Heart right ventricle (tissue), 16 donors: ENCODE data around the gene RRP1. TPM values are rescaled to one million over a fixed set of nuclear protein-coding genes. Genes with fewer than 3 reads are reported as not detected.

Source experiments
- ATAC-seq, 8 donors: fragments of 200-7000 bp; cut with Tn5 transposase; one replicate each; pipeline ENCODE4 v1.9.1; 2020; ENCODE audit warnings: mild to moderate bottlenecking in 8 of 8, moderate library complexity in 8 of 8, moderate number of reproducible peaks in 1 of 8
- DNase-seq, 2 donors: peaks; one replicate each; pipeline ENCODE4 v3.0.0-alpha.2; 2020
- H3K27ac ChIP-seq, 10 donors: fragments of 200-600 bp; sonication (generic) in 2 of 10; one replicate each; pipeline versions ENCODE4 v1.5.0 to v1.8.0; 2020 to 2022; ENCODE audit warnings: mild to moderate bottlenecking in 3 of 10
- H3K27me3 ChIP-seq, 7 donors: fragments of 200-600 bp; one replicate each; pipeline ENCODE4 v1.8.0; 2021 to 2022; ENCODE audit warnings: mild to moderate bottlenecking in 2 of 7
- H3K36me3 ChIP-seq, 9 donors: fragments of 200-600 bp; sonication (generic) in 1 of 9; one replicate each; pipeline versions ENCODE4 v1.5.0 to v1.8.0; 2020 to 2022; ENCODE audit warnings: mild to moderate bottlenecking in 2 of 9
- H3K4me1 ChIP-seq, 9 donors: fragments of 200-600 bp; sonication (generic) in 1 of 9; one replicate each; pipeline versions ENCODE4 v1.5.0 to v1.8.0; 2020 to 2022; ENCODE audit warnings: mild to moderate bottlenecking in 4 of 9
- H3K4me3 ChIP-seq, 10 donors: fragments of 200-600 bp; sonication (generic) in 2 of 10; one replicate each; pipeline versions ENCODE4 v1.5.0 to v1.8.0; 2020 to 2022; ENCODE audit warnings: mild to moderate bottlenecking in 7 of 10, moderate library complexity in 2 of 10
- H3K9me3 ChIP-seq, 11 donors: fragments of 200-600 bp in 10 of 11; sonication (generic) in 2 of 11; one replicate each; pipeline versions ENCODE4 v1.5.0 to v1.8.0; 2013 to 2022; ENCODE audit warnings: mild to moderate bottlenecking in 2 of 11, control low read depth in 1 of 11, moderate library complexity in 1 of 11
- CTCF ChIP-seq, 9 donors: fragments of 200-600 bp; sonication (generic) in 2 of 9; IDR thresholded peaks; one replicate each; pipeline versions ENCODE4 v1.5.0 to v1.8.0; 2021 to 2022; ENCODE audit warnings: antibody characterized with exemption in 9 of 9, mild to moderate bottlenecking in 5 of 9, moderate library complexity in 1 of 9
- WGBS, 2 donors: extraction: QIAGEN DNeasy Blood & Tissue Kit; methylation state at CpG; one replicate each; pipeline ENCODE4 v1.1.7; 2013; ENCODE audit warnings: inconsistent platforms in 1 of 2; 5-methylcytosine and 5-hydroxymethylcytosine counted together
- intact Hi-C, 10 donors: fragments of 100-400 bp; cut with DNase I; formaldehyde crosslinking; loops; one replicate each; pipeline versions ENCODE4 v1.11.1 to v1.14.2; 2022
- polyA plus RNA-seq, 2 donors: library from polyadenylated mRNA; stranded (reverse); fragments of 200-250 nt; gene quantifications; one replicate each; pipeline ENCODE4 v1.2.3, GENCODE V29; 2013
- total RNA-seq, 10 donors: library from RNA; stranded (reverse); fragmentation: NEBNext Ultra II Directional in 3 of 10; extraction: Animal tissue kit (Norgen Biotek cat#: 25700) in 3 of 10; gene quantifications; one replicate each; pipeline versions ENCODE4 v1.2.1 to v1.2.4, GENCODE V29; 2021 to 2023
- donor health status: Arrhythmogenic right ventricular cardiomyopathy.
- donor health status: ischemic (EF 13 %, LVEDD 7.1; RV severe dilation, severe dysfunction).
- donor health status: healthy with polysubstance abuse.
- donor health status: DM: no; HTN: yes; CAD: no.
- donor health status: DM: no; HTN: no; CAD: no.
- donor health status: ischemic (EF 25% LVEDD 6.9; RV normal size, moderate dysfunction).
- donor health status: ischemic (EF 25% LVEDD 5.7; RV mildly dilated, moderate dysfunction).
- donor health status: healthy.
- donor health status: DM: yes; HTN: yes; CAD: no.
- donor health status: Ischemic cardiomyopathy.
- donor health status: ischemic (EF 35%, LVEDD 5.7; RV mildly dilated, moderate dysfunction).
- donor health status: nonischemic (EF 11% LVEDD 7.7; RV severe dilation, severe dysfunction).
- donor health status: DM: yes; HTN: yes; CAD: no.
- donor health status: PGD.
- donor health status: ischemic (EF 29% LVEDD 5.4; RV normal size, mild dysfunction).
- donor health status: nonischemic (EF 23%, LVEDD 6.1; RV moderate dilation, normal function).

RRP1 gene
- total and polyA plus RNA-seq, 12 donors: 6.3 to 13.9 (median 9.3) TPM

DNA sequence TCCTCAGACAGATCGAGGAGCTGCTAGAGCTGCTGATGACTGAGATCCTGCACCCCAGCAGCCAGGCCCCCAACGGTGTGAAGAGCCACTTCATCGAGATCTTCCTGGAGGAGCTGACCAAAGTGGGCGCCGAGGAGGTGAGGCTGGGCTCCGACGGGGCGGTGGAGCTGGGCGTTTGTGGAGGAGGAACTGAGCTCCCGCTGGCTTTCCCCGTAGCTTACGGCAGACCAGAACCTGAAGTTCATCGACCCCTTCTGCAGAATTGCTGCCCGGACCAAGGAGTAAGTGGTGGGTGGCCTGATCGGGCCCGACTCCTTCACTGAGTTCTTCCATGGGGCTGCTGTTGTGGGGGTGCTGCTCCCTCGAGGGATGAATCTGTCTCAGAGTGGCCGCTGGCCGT is 8.0 kb downstream of the RRP1 start:
- 94 to 95% methylated on average over 19 of the region's 19 CpGs for WGBS, 2 donors
- H3K4me1 ChIP-seq: no peaks in the 10 kb centered on the region
- DNase-seq: no peak
- no peak overlapping the region for H3K4me3 ChIP-seq
- intact Hi-C loops: no loop called here
- no peak for TF ChIP-seq CTCF (IDR thresholded peaks at IDR 0.05)
- no peak for ATAC-seq
- H3K9me3 ChIP-seq: no peaks in the 10 kb centered on the region
- no peaks in the 10 kb centered on the region for H3K27me3 ChIP-seq
- H3K27ac ChIP-seq: no peak overlapping the region
- H3K36me3 ChIP-seq: peaks cover 0 to 100% (median 75%) of the 10 kb centered on the region in 9 donors

- DNase-seq (no peak), ATAC-seq (no peak)
- H3K4me1 ChIP-seq: no peaks in the 10 kb centered on the region
- H3K27ac ChIP-seq: no peak overlapping the region
- H3K4me3 ChIP-seq: no peak overlapping the region
- H3K9me3 ChIP-seq: no peaks in the 10 kb centered on the region
- no peak for TF ChIP-seq CTCF (IDR thresholded peaks at IDR 0.05)
- H3K36me3 ChIP-seq: peaks cover 0 to 100% (median 75%) of the 10 kb centered on the region in 9 donors
- H3K27me3 ChIP-seq: no peaks in the 10 kb centered on the region
- intact Hi-C loops: no loop called here
- WGBS, 2 donors: 92 to 93% methylated on average over 30 of the region's 30 CpGs
Measured at GRCh38 chr21:43797925-43798715, 8.7 kb downstream of the RRP1 start.

DNA sequence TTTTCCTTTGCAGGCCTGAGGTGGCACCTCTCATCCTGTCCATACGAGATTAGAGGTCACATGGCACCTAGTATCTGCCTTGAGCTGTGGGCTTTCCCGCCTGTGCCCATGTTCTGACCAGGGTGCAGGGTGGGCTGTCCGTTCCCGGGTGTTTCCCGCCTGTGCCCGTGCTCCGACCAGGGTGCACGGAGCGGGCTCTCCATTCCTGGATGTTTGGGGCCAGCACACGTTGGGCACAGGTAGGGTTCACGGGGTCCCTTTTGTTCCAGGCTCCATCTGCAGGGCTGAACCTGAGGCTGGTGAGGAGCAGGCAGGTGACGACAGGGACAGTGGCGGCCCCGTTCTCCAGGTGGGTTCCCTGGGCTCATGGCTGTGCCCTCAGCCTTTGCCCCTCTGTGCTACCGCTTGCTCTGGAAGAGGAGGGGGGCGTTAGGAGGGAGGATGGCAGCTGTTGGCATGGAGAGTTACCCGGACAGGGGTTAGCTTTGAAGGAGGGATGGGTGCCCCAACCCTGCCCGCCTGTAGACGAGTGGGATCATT is 10.0 kb downstream of the RRP1 start:
- Histone ChIP-seq H3K4me3 (no peak overlapping the region), H3K9me3 (no peaks in the 10 kb centered on the region), H3K27ac (no peak overlapping the region), H3K4me1 (peaks cover 0 to under 1% (median 0%) of the 10 kb centered on the region in 9 donors), H3K36me3 (peaks cover 0 to 100% (median 70%) of the 10 kb centered on the region in 9 donors), H3K27me3 (no peaks in the 10 kb centered on the region)
- no peak for TF ChIP-seq CTCF (IDR thresholded peaks at IDR 0.05)
- intact Hi-C loops: no loop called here
- DNase-seq (no peak), ATAC-seq (no peak)
- WGBS, 2 donors: 91 to 95% methylated on average over 18 to 19 of the region's 19 CpGs

GRCh38 chr21:43800124-43800523 is 10.7 kb downstream of the RRP1 start:
- intact Hi-C loops: loop anchor here in 1 of 10 donors (10.0 kb wide), 1 partner anchor 55 kb away; no protein-coding TSS in a partner anchor
- ATAC-seq (no peak), DNase-seq (no peak)
- WGBS, 2 donors: 95% methylated on average over 17 of the region's 17 CpGs
- Histone ChIP-seq H3K9me3 (no peaks in the 10 kb centered on the region), H3K4me3 (no peak overlapping the region), H3K27me3 (no peaks in the 10 kb centered on the region), H3K4me1 (peaks cover 0 to 8% (median 0%) of the 10 kb centered on the region in 9 donors), H3K27ac (no peak overlapping the region), H3K36me3 (peaks cover 0 to 96% (median 70%) of the 10 kb centered on the region in 9 donors)
- no peak for TF ChIP-seq CTCF (IDR thresholded peaks at IDR 0.05)
